GM12891 (cell line): ENCODE results near the gene PRKACB.
A peak's percentile ranks its signal among the peaks of the same experiment; 100 is the strongest.

Source experiments
- DNase-seq: peaks from one replicate; pipeline ENCODE4 v3.0.0; 2011; ENCODE audit warnings: low spot score; ENCODE audit not compliant: insufficient read length
- FAIRE-seq: peaks from 2 replicates; lab custom pipeline; 2011; peaks lifted over from hg19 to GRCh38; lab: Jason Lieb, UNC
- PAX5 ChIP-seq: IDR thresholded peaks from 2 replicates; pipeline ENCODE4 v1.6.1; 2011; ENCODE audit warnings: low read length, moderate library complexity, mild to moderate bottlenecking; ENCODE audit not compliant: insufficient read depth, severe bottlenecking
- POLR2A ChIP-seq: IDR thresholded peaks from 2 replicates; pipeline ENCODE4 v1.6.1; 2011; ENCODE audit warnings: low read depth, low read length, control low read depth
- POLR2AphosphoS5 ChIP-seq: IDR thresholded peaks from 2 replicates; pipeline ENCODE4 v1.6.1; 2011; ENCODE audit warnings: low read depth, low read length, control low read depth
- POU2F2 ChIP-seq: IDR thresholded peaks from 2 replicates; pipeline ENCODE4 v1.6.1; 2011; ENCODE audit warnings: low read depth, mild to moderate bottlenecking, control low read depth, low read length, moderate library complexity
- SPI1 ChIP-seq: IDR thresholded peaks from 2 replicates; pipeline ENCODE4 v1.6.1; 2011; ENCODE audit warnings: low read depth, low read length, control low read depth
- TAF1 ChIP-seq: IDR thresholded peaks from 2 replicates; pipeline ENCODE4 v1.6.1; 2011; ENCODE audit warnings: low read depth, low read length, control low read depth

Gene PRKACB

GRCh38 chr1:84170171-84170570 is 26.1 kb downstream of the PRKACB start:
- no peak for FAIRE-seq

GRCh38 chr1:84171481-84171880 is 27.4 kb downstream of the PRKACB start:
- DNase-seq = no peak
- no peak for FAIRE-seq
- TF ChIP-seq PAX5 (no peak), POLR2AphosphoS5 (no peak), TAF1 (no peak), POLR2A (no peak), SPI1 (no peak), POU2F2 (no peak)

More at GRCh38 chr1:84170171-84170570, 26.1 kb downstream of the PRKACB start:
- TF ChIP-seq PAX5 (no peak), POLR2AphosphoS5 (no peak), SPI1 (no peak)
- no peak for DNase-seq

- TF ChIP-seq POU2F2 (no peak), POLR2AphosphoS5 (no peak), POLR2A (no peak), PAX5 (no peak), TAF1 (no peak)
- DNase-seq (no peak), FAIRE-seq (no peak)
Measured at GRCh38 chr1:84174051-84174556, 30.0 kb downstream of the PRKACB start.

GRCh38 chr1:84181350-84182005 is 37.4 kb downstream of the PRKACB start:
- TF ChIP-seq PAX5 = no peak
- FAIRE-seq = no peak
- DNase-seq = no peak

- DNase-seq (no peak), FAIRE-seq (no peak)
- TF ChIP-seq SPI1 = no peak
- no peak for TF ChIP-seq TAF1
- TF ChIP-seq POLR2A = no peak
- TF ChIP-seq PAX5 = no peak
Measured at GRCh38 chr1:84190455-84190854, 46.4 kb downstream of the PRKACB start.

GRCh38 chr1:84192681-84193080 is 48.6 kb downstream of the PRKACB start:
- TF ChIP-seq POLR2A = no peak
- TF ChIP-seq POU2F2 = no peak
- TF ChIP-seq SPI1 = no peak
- no peak for TF ChIP-seq PAX5
- no peak for TF ChIP-seq POLR2AphosphoS5
- TF ChIP-seq TAF1 = no peak
- no peak for FAIRE-seq
- DNase-seq = no peak

- FAIRE-seq = no peak
- no peak for TF ChIP-seq POLR2AphosphoS5
- TF ChIP-seq SPI1 = no peak
- TF ChIP-seq TAF1 = no peak
- TF ChIP-seq PAX5 = no peak
- no peak for DNase-seq
Measured at GRCh38 chr1:84198832-84199231, 54.8 kb downstream of the PRKACB start.

GRCh38 chr1:84199257-84199656 is 55.2 kb downstream of the PRKACB start:
- DNase-seq (no peak), FAIRE-seq (peak; percentile 43)
- TF ChIP-seq PAX5 (no peak), POLR2A (no peak), TAF1 (no peak), POU2F2 (no peak), SPI1 (no peak), POLR2AphosphoS5 (no peak)

- DNase-seq (no peak), FAIRE-seq (no peak)
- TF ChIP-seq PAX5 (no peak), POLR2AphosphoS5 (no peak), POLR2A (no peak), SPI1 (no peak), POU2F2 (no peak), TAF1 (no peak)
Measured at GRCh38 chr1:84202126-84202525, 58.1 kb downstream of the PRKACB start.

- DNase-seq (no peak), FAIRE-seq (no peak)
- TF ChIP-seq SPI1 = no peak
- no peak for TF ChIP-seq PAX5
- no peak for TF ChIP-seq POU2F2
- no peak for TF ChIP-seq TAF1
- no peak for TF ChIP-seq POLR2A
- no peak for TF ChIP-seq POLR2AphosphoS5
Measured at GRCh38 chr1:84206375-84206774, 62.3 kb downstream of the PRKACB start.
